GM13976 (cell line): ENCODE results near the gene ZFYVE28.

Experiments
- DNase-seq: peaks from one replicate; pipeline ENCODE4 v3.0.0; 2012; ENCODE audit warnings: low spot score
- CTCF ChIP-seq: IDR thresholded peaks from 2 replicates; pipeline ENCODE4 v1.5.1; 2012; ENCODE audit warnings: borderline replicate concordance, mild to moderate bottlenecking; ENCODE audit not compliant: insufficient read depth; ENCODE audit errors: extremely low read depth, missing control alignments, control extremely low read depth
- in situ Hi-C: fragments of 300-500 bp; cut with MboI; formaldehyde crosslinking; loops from one replicate; pipeline ENCODE4 v1.12.0; 2022; ENCODE audit warnings: low sequenced_read_pairs, mixed read lengths, inconsistent platforms; ENCODE audit not compliant: unreplicated experiment

ZFYVE28 gene

GRCh38 chr4:2401610-2401983, 16.8 kb downstream of the ZFYVE28 start:
- no peak for TF ChIP-seq CTCF
- no peak for DNase-seq
- in situ Hi-C loops: no loop called here

GRCh38 chr4:2400841-2401609, 17.4 kb downstream of the ZFYVE28 start:
- in situ Hi-C loops: no loop called here
- DNase-seq: no peak
- TF ChIP-seq CTCF: no peak

GRCh38 chr4:2399631-2400190, 18.7 kb downstream of the ZFYVE28 start:
- in situ Hi-C loops: no loop called here
- TF ChIP-seq CTCF: no peak
- DNase-seq: no peak

GRCh38 chr4:2399216-2399615, 19.2 kb downstream of the ZFYVE28 start:
- DNase-seq: no peak
- no peak for TF ChIP-seq CTCF
- in situ Hi-C loops: no loop called here

- in situ Hi-C loops: no loop called here
- no peak for DNase-seq
- no peak for TF ChIP-seq CTCF
Observed at GRCh38 chr4:2397596-2398379, 20.7 kb downstream of the ZFYVE28 start.

GRCh38 chr4:2396781-2397368, 21.6 kb downstream of the ZFYVE28 start:
- in situ Hi-C loops: no loop called here
- DNase-seq: no peak
- no peak for TF ChIP-seq CTCF
